B cell (primary cell): ENCODE data around the gene EXD3. TPM values are rescaled to one million over a fixed set of nuclear protein-coding genes. Genes with fewer than 3 reads are reported as not detected.

ENCODE experiments used
- ATAC-seq: fragments of 200-7000 bp; cut with Tn5 transposase; one replicate; pipeline ENCODE4 v1.10.0; 2021; ENCODE audit warnings: low read depth, mild to moderate bottlenecking, moderate number of reproducible peaks, moderate library complexity
- CTCF ChIA-PET: fragments of 350-600 bp; sonication (Branson Sonifier 250); formaldehyde crosslinking; loops from one replicate; lab custom pipeline; 2021; ENCODE audit warnings: antibody characterized with exemption, inconsistent platforms; lab: Charles Lee
- POLR2A ChIA-PET: fragments of 350-600 bp; sonication (Branson Sonifier 250); formaldehyde crosslinking; loops from one replicate; lab custom pipeline; 2021; ENCODE audit warnings: antibody characterized with exemption; lab: Charles Lee
- DNase-seq: peaks from one replicate; pipeline ENCODE4 v3.0.0; 2013
- H2AFZ ChIP-seq: 2 replicates; pipeline ENCODE4 v1.6.1; 2012; ENCODE audit warnings: mild to moderate bottlenecking, low read depth, low read length; ENCODE audit not compliant: insufficient read depth, poor library complexity, severe bottlenecking
- H3K27ac ChIP-seq, 2 donors: 1 replicate in 1 of 2; 2 replicates in 1 of 2; pipeline ENCODE4 v1.5.1; 2012 to 2013; ENCODE audit warnings: low read length in 2 of 2, mild to moderate bottlenecking in 2 of 2, moderate library complexity in 1 of 2
- H3K27me3 ChIP-seq, 4 experiments: fragments of 200-600 bp in 1 of 4; sonication (generic) in 1 of 4; replicated peaks in 1 of 4; 1 replicate in 2 of 4; 2 replicates in 2 of 4; pipeline versions ENCODE4 v1.6.1 to v1.7.0; 2013 to 2016; ENCODE audit warnings: low read length in 3 of 4, mild to moderate bottlenecking in 2 of 4, mixed read lengths in 1 of 4, moderate library complexity in 1 of 4; ENCODE audit not compliant: insufficient read depth in 4 of 4, control insufficient read depth in 3 of 4; ENCODE audit errors: control extremely low read depth in 1 of 4
- H3K36me3 ChIP-seq, 2 experiments: replicated peaks in 1 of 2; 1 replicate in 1 of 2; 2 replicates in 1 of 2; pipeline versions ENCODE4 v1.6.1 to v1.7.1; 2013; ENCODE audit warnings: low read length in 1 of 2; ENCODE audit not compliant: insufficient read depth in 2 of 2, control insufficient read depth in 1 of 2; ENCODE audit errors: control extremely low read depth in 1 of 2, extremely low read depth in 1 of 2
- H3K4me1 ChIP-seq, 2 donors: fragments of 200-600 bp in 1 of 2; sonication (generic) in 1 of 2; 1 replicate in 1 of 2; 2 replicates in 1 of 2; pipeline versions ENCODE4 v1.5.1 to v1.6.1; 2013 to 2017; ENCODE audit warnings: low read length in 2 of 2; ENCODE audit not compliant: control insufficient read depth in 2 of 2, insufficient read depth in 2 of 2
- H3K4me2 ChIP-seq: replicated peaks from 2 replicates; pipeline ENCODE3; 2012; ENCODE audit warnings: mild to moderate bottlenecking, low read depth, low read length; ENCODE audit not compliant: poor library complexity, severe bottlenecking
- H3K4me3 ChIP-seq, 5 experiments: fragments of 200-600 bp in 1 of 5; sonication (generic) in 1 of 5; 1 replicate in 3 of 5; 2 replicates in 2 of 5; pipeline versions ENCODE4 v1.5.1 to v1.7.0; 2011 to 2016; ENCODE audit warnings: low read length in 4 of 5, mild to moderate bottlenecking in 4 of 5, low read depth in 2 of 5, control low read depth in 1 of 5, moderate library complexity in 1 of 5; ENCODE audit not compliant: insufficient read depth in 1 of 5; ENCODE audit errors: control extremely low read depth in 1 of 5, extremely low read depth in 1 of 5
- H3K79me2 ChIP-seq: fragments of 200-600 bp; sonication (generic); one replicate; pipeline ENCODE4 v1.6.0; 2016; ENCODE audit warnings: low read length; ENCODE audit not compliant: control insufficient read depth, insufficient read depth
- H3K9ac ChIP-seq: fragments of 200-600 bp; sonication (generic); 2 replicates; pipeline ENCODE4 v1.6.1; 2017; ENCODE audit warnings: mild to moderate bottlenecking, low read length, moderate library complexity
- H3K9me3 ChIP-seq, 3 donors: one replicate each; pipeline versions ENCODE4 v1.6.1 to v1.7.1; 2013; ENCODE audit warnings: low read length in 2 of 3; ENCODE audit not compliant: control insufficient read depth in 2 of 3, insufficient read depth in 1 of 3; ENCODE audit errors: control extremely low read depth in 1 of 3
- H4K20me1 ChIP-seq: 2 replicates; pipeline ENCODE4 v1.6.0; 2012; ENCODE audit warnings: mild to moderate bottlenecking, low read length; ENCODE audit not compliant: insufficient read depth, control insufficient read depth, poor library complexity, severe bottlenecking
- H3K27ac Mint-ChIP-seq: one replicate; pipeline ENCODE4 v1.8.0; 2021; ENCODE audit warnings: mixed read lengths
- H3K27me3 Mint-ChIP-seq: one replicate; pipeline ENCODE4 v1.8.0; 2021; ENCODE audit warnings: mixed read lengths
- H3K4me1 Mint-ChIP-seq: one replicate; pipeline ENCODE4 v1.8.0; 2021; ENCODE audit warnings: mixed read lengths
- H3K4me3 Mint-ChIP-seq: one replicate; pipeline ENCODE4 v1.8.0; 2021; ENCODE audit warnings: mixed read lengths
- H3K9me3 Mint-ChIP-seq: one replicate; pipeline ENCODE4 v1.8.0; 2022; ENCODE audit warnings: mixed read lengths; ENCODE audit not compliant: insufficient read depth
- CTCF ChIP-seq: fragments of 200-600 bp; IDR thresholded peaks from one replicate; pipeline ENCODE4 v1.8.0; 2022; ENCODE audit warnings: antibody characterized with exemption, mild to moderate bottlenecking
- EZH2 ChIP-seq: IDR thresholded peaks from 2 replicates; pipeline ENCODE4 v1.6.1; 2012; ENCODE audit warnings: borderline replicate concordance, low read depth, mild to moderate bottlenecking, moderate library complexity, low read length; ENCODE audit not compliant: insufficient read depth, poor library complexity, severe bottlenecking
- WGBS: methylation state at CpG from one replicate; pipeline ENCODE4 v1.1.5; 2013; ENCODE audit warnings: missing lambda C conversion rate; ENCODE audit not compliant: insufficient coverage; 5-methylcytosine and 5-hydroxymethylcytosine counted together
- intact Hi-C: fragments of 100-400 bp; cut with micrococcal nuclease; formaldehyde crosslinking; loops from one replicate; pipeline ENCODE4 v1.10.0; 2022
- polyA plus RNA-seq: library from polyadenylated mRNA; depleted of rRNA; stranded (reverse); fragments of >200 nt; gene quantifications from 2 replicates; pipeline ENCODE4 v1.2.3, GENCODE V29; 2012
- total RNA-seq, 2 donors: library from RNA; stranded (reverse); fragments of 120-200 nt in 1 of 2; gene quantifications; 1 replicate in 1 of 2; 2 replicates in 1 of 2; pipeline versions ENCODE4 v1.2.3 to v1.2.4, GENCODE V29; 2013 to 2022

Gene EXD3
- total and polyA plus RNA-seq, 2 donors (not counting 1 experiment from before 2014, with no cell fraction given), result 22.5 to 23.7 TPM

GRCh38 chr9:137310189-137311052 lies 112.5 kb downstream of the EXD3 start:
- ChIA-PET CTCF (no interaction called here), POLR2A (no interaction called here)
- H2AFZ ChIP-seq, result no peak overlapping the region
- intact Hi-C loops, result no loop called here
- H3K9ac ChIP-seq, result no peak overlapping the region
- H3K27me3 ChIP-seq, result peaks cover 0 to 21% (median 5%) of the 10 kb centered on the region in 4 experiments
- ATAC-seq (no peak), DNase-seq (no peak)
- H3K4me3 ChIP-seq, result no peak overlapping the region
- H3K79me2 ChIP-seq, result no peaks in the 10 kb centered on the region
- H3K27ac ChIP-seq, result no peak overlapping the region
- no peaks in the 10 kb centered on the region for H3K36me3 ChIP-seq
- Mint-ChIP-seq H3K9me3 (no peaks in the 10 kb centered on the region), H3K27me3 (no peaks in the 10 kb centered on the region), H3K27ac (no peak overlapping the region), H3K4me3 (no peak overlapping the region), H3K4me1 (peaks cover 9% of the 10 kb centered on the region)
- no peak overlapping the region for H3K4me2 ChIP-seq
- no peaks in the 10 kb centered on the region for H4K20me1 ChIP-seq
- peaks cover 0 to 10% (median 0%) of the 10 kb centered on the region in 3 donors for H3K9me3 ChIP-seq
- WGBS, result 71% methylated on average over 20 of the region's 20 CpGs
- H3K4me1 ChIP-seq, result peaks cover 19 to 23% of the 10 kb centered on the region in 2 donors
- TF ChIP-seq EZH2 (no peak), CTCF (no peak)
